SK-N-SH (cell line): ENCODE data around the gene LHPP. TPM values are rescaled to one million over a fixed set of nuclear protein-coding genes. Genes with fewer than 3 reads are reported as not detected.
A peak's percentile ranks its signal among the peaks of the same experiment; 100 is the strongest.

Experiments
- CTCF ChIA-PET: fragments of 300-600, 350-600 bp; formaldehyde crosslinking; extraction: SDS; loops from one replicate; lab custom pipeline; 2021; lab: Yijun Ruan, JAX
- POLR2A ChIA-PET: fragments of 350-600 bp; sonication (Branson Sonifier 250); formaldehyde crosslinking; extraction: SDS; loops from one replicate; lab custom pipeline; 2020; ENCODE audit warnings: antibody characterized with exemption, inconsistent platforms; lab: Yijun Ruan, JAX
- DNase-seq: peaks from one replicate; pipeline ENCODE4 v3.0.0; 2012
- H2AFZ ChIP-seq: fragments of 200-600 bp; sonication (generic); 2 replicates; pipeline ENCODE4 v1.8.1; 2016; ENCODE audit warnings: antibody characterized with exemption, mild to moderate bottlenecking, low read depth
- H3F3A ChIP-seq: fragments of 200-600 bp; sonication (generic); replicated peaks from 2 replicates; pipeline ENCODE3; 2016; ENCODE audit warnings: antibody characterized with exemption, mild to moderate bottlenecking; ENCODE audit not compliant: insufficient read depth
- H3K27ac ChIP-seq, 2 experiments: fragments of 200-500 bp in 1 of 2; fragments of 200-600 bp in 1 of 2; sonication (Bioruptor generic) in 1 of 2; sonication (generic), shearing (Covaris generic) in 1 of 2; 2 replicates each; pipeline versions ENCODE4 v1.5.1 to v1.6.1; 2014 to 2016; ENCODE audit warnings: low read depth in 2 of 2, inconsistent platforms in 1 of 2, low read length in 1 of 2, mild to moderate bottlenecking in 1 of 2, mixed read lengths in 1 of 2
- H3K27me3 ChIP-seq: fragments of 200-600 bp; sonication (generic), shearing (Covaris generic); 2 replicates; pipeline ENCODE4 v1.6.1; 2016; ENCODE audit warnings: mixed run types; ENCODE audit not compliant: insufficient read depth
- H3K36me3 ChIP-seq, 2 experiments: fragments of 200-500 bp in 1 of 2; fragments of 200-600 bp in 1 of 2; sonication (Bioruptor generic) in 1 of 2; sonication (generic) in 1 of 2; replicated peaks in 1 of 2; 2 replicates each; pipeline versions ENCODE3 to v1.5.1; 2014 to 2016; ENCODE audit warnings: low read length in 1 of 2, mild to moderate bottlenecking in 1 of 2; ENCODE audit not compliant: insufficient read depth in 2 of 2, control insufficient read depth in 1 of 2
- H3K4me1 ChIP-seq, 2 experiments: fragments of 200-500 bp in 1 of 2; fragments of 200-600 bp in 1 of 2; sonication (Bioruptor generic) in 1 of 2; sonication (generic), shearing (Covaris generic) in 1 of 2; 2 replicates each; pipeline versions ENCODE4 v1.5.1 to v1.6.1; 2014 to 2016; ENCODE audit warnings: low read depth in 1 of 2, low read length in 1 of 2, mixed run types in 1 of 2; ENCODE audit not compliant: insufficient read depth in 2 of 2, control insufficient read depth in 1 of 2
- H3K4me2 ChIP-seq: fragments of 200-600 bp; sonication (generic), shearing (Covaris generic); 2 replicates; pipeline ENCODE4 v1.6.1; 2017; ENCODE audit warnings: mixed run types
- H3K4me3 ChIP-seq, 2 experiments: fragments of 200-500 bp in 1 of 2; fragments of 200-600 bp in 1 of 2; sonication (Bioruptor generic) in 1 of 2; sonication (generic), shearing (Covaris generic) in 1 of 2; 2 replicates each; pipeline versions ENCODE4 v1.5.1 to v1.8.1; 2014 to 2016; ENCODE audit warnings: low read depth in 2 of 2, inconsistent platforms in 1 of 2, low read length in 1 of 2, mild to moderate bottlenecking in 1 of 2, mixed read lengths in 1 of 2, moderate library complexity in 1 of 2
- H3K79me2 ChIP-seq: fragments of 200-600 bp; sonication (generic); 2 replicates; pipeline ENCODE4 v1.8.1; 2017; ENCODE audit warnings: mild to moderate bottlenecking; ENCODE audit not compliant: insufficient read depth
- H3K9ac ChIP-seq: fragments of 200-600 bp; sonication (generic); 2 replicates; pipeline ENCODE4 v1.6.1; 2017; ENCODE audit warnings: mixed run types
- H3K9me2 ChIP-seq: fragments of 200-600 bp; sonication (generic); 2 replicates; pipeline ENCODE4 v1.6.1; 2017; ENCODE audit warnings: mixed run types
- H3K9me3 ChIP-seq: fragments of 200-600 bp; sonication (generic); 2 replicates; pipeline ENCODE4 v1.6.1; 2017; ENCODE audit warnings: mixed run types, mild to moderate bottlenecking, moderate library complexity
- H4K20me1 ChIP-seq: fragments of 200-600 bp; sonication (generic); 2 replicates; pipeline ENCODE4 v1.6.1; 2017; ENCODE audit warnings: mild to moderate bottlenecking, mixed run types; ENCODE audit not compliant: insufficient read depth
- CHD2 ChIP-seq: fragments of 150-350 bp; IDR thresholded peaks from 2 replicates; pipeline ENCODE4 v1.6.1; 2018; ENCODE audit warnings: low read length; ENCODE audit not compliant: partially characterized antibody
- CTCF ChIP-seq: fragments of 200-600 bp; sonication (generic); IDR thresholded peaks from 2 replicates; pipeline ENCODE4 v1.6.1; 2017; ENCODE audit warnings: antibody characterized with exemption, mild to moderate bottlenecking, moderate library complexity
- MEF2A ChIP-seq: IDR thresholded peaks from 2 replicates; pipeline ENCODE4 v1.4.0; 2012; ENCODE audit warnings: low read depth, borderline replicate concordance
- ZBTB33 ChIP-seq: IDR thresholded peaks from 2 replicates; pipeline ENCODE4 v1.4.0; 2012; ENCODE audit warnings: low read depth, borderline replicate concordance
- WGBS: methylation state at CpG from one replicate; pipeline ENCODE4 v1.1.6; 2017; ENCODE audit warnings: low lambda C conversion rate; 5-methylcytosine and 5-hydroxymethylcytosine counted together
- polyA plus RNA-seq, 3 experiments: library from polyadenylated mRNA; depleted of rRNA; stranded (reverse); fragments of >200 nt; gene quantifications; 2 replicates each; pipeline ENCODE4 v1.2.3, GENCODE V29; 2012

The LHPP gene
- polyA plus RNA-seq, 1 of the 3 experiments (the other 2 are of a cell fraction) = 29.8 TPM

GRCh38 chr10:124565565-124566221, 104.1 kb downstream of the LHPP start:
- no peaks in the 10 kb centered on the region for H4K20me1 ChIP-seq
- H3K36me3 ChIP-seq = no peaks in the 10 kb centered on the region
- H3K4me2 ChIP-seq = no peak overlapping the region
- H3K27ac ChIP-seq = no peak overlapping the region
- CTCF ChIA-PET = interaction anchor here (0.6 to 1.6 kb wide), 5 partner anchors 10 to 37 kb away, joined by 3 read pairs; no protein-coding TSS in a partner anchor
- no peaks in the 10 kb centered on the region for H3F3A ChIP-seq
- no peaks in the 10 kb centered on the region for H3K27me3 ChIP-seq
- POLR2A ChIA-PET = no interaction called here
- H3K9ac ChIP-seq = no peak overlapping the region
- DNase-seq = no peak
- H3K4me3 ChIP-seq = no peak overlapping the region
- no peak overlapping the region for H2AFZ ChIP-seq
- H3K79me2 ChIP-seq = no peaks in the 10 kb centered on the region
- no peaks in the 10 kb centered on the region for H3K4me1 ChIP-seq
- TF ChIP-seq CTCF (peak; percentile 30; the same call in 1 of the 2 replicates), MEF2A (no peak)
- H3K9me3 ChIP-seq = no peaks in the 10 kb centered on the region
- H3K9me2 ChIP-seq = no peaks in the 10 kb centered on the region
- WGBS = 78% methylated on average over 23 of the region's 27 CpGs

GRCh38 chr10:124566222-124566888, 104.7 kb downstream of the LHPP start:
- Histone ChIP-seq H3K9ac (no peak overlapping the region), H4K20me1 (no peaks in the 10 kb centered on the region)
- CTCF ChIA-PET = interaction anchor here (1.0 to 1.6 kb wide), 3 partner anchors 23 to 28 kb away, joined by 3 read pairs; no protein-coding TSS in a partner anchor

More at GRCh38 chr10:124566222-124566888, 104.7 kb downstream of the LHPP start:
- no peak overlapping the region for H3K4me3 ChIP-seq
- TF ChIP-seq ZBTB33 = no peak
- TF ChIP-seq CHD2 = no peak
- no peaks in the 10 kb centered on the region for H3K9me2 ChIP-seq
- no peak overlapping the region for H3K27ac ChIP-seq
- H3K79me2 ChIP-seq = no peaks in the 10 kb centered on the region
- 67% methylated on average over 6 of the region's 9 CpGs for WGBS
- no peaks in the 10 kb centered on the region for H3K9me3 ChIP-seq
- H3F3A ChIP-seq = no peaks in the 10 kb centered on the region
- POLR2A ChIA-PET = no interaction called here
- H3K4me2 ChIP-seq = no peak overlapping the region
- no peaks in the 10 kb centered on the region for H3K36me3 ChIP-seq
- H3K27me3 ChIP-seq = no peaks in the 10 kb centered on the region
- no peak for DNase-seq
- no peak overlapping the region for H2AFZ ChIP-seq
- no peaks in the 10 kb centered on the region for H3K4me1 ChIP-seq
